Caco-2 (cell line): ENCODE data around the gene DNAJC13. TPM values are rescaled to one million over a fixed set of nuclear protein-coding genes. Genes with fewer than 3 reads are reported as not detected.
"Not testable (repeated sequence)": the region's sequence is repeated elsewhere in the genome, so short reads cannot be mapped to it uniquely, and the experiment has no call there.

ENCODE experiments used
- BruUV-seq: library from RNA; stranded (reverse); fragments of 400-500 nt; replicated peaks from 2 replicates; lab custom pipeline; 2021; lab: Mats Ljungman, UMichigan
- CTCF ChIA-PET: fragments of 300-600 bp; sonication (Branson Sonifier 250); formaldehyde crosslinking; loops from one replicate; lab custom pipeline; 2022; ENCODE audit warnings: antibody characterized with exemption; lab: Charles Lee
- POLR2A ChIA-PET: fragments of 300-600 bp; sonication (Branson Sonifier 250); formaldehyde crosslinking; loops from one replicate; lab custom pipeline; 2022; ENCODE audit warnings: antibody characterized with exemption; lab: Charles Lee
- DNase-seq, 2 experiments: peaks; one replicate each; pipeline versions ENCODE4 v3.0.0 to v3.0.0-alpha.2; 2020 to 2022
- H3K27me3 ChIP-seq: replicated peaks from 2 replicates; pipeline ENCODE4 v1.6.0; 2011; ENCODE audit warnings: low read length; ENCODE audit not compliant: control insufficient read depth, insufficient read depth
- H3K36me3 ChIP-seq: 2 replicates; pipeline ENCODE4 v1.5.1; 2011; ENCODE audit warnings: low read length; ENCODE audit not compliant: control insufficient read depth, insufficient read depth
- H3K4me1 ChIP-seq: fragments of 250-450 bp; sonication (Bioruptor Pico); 2 replicates; pipeline ENCODE4 v1.5.1; 2020; ENCODE audit warnings: mild to moderate bottlenecking
- H3K4me3 ChIP-seq: 2 replicates; pipeline ENCODE4 v1.5.1; 2011; ENCODE audit warnings: low read depth, mild to moderate bottlenecking, control low read depth, low read length
- H3K9me3 ChIP-seq: fragments of 250-450 bp; sonication (Bioruptor Pico); 2 replicates; pipeline ENCODE4 v1.5.1; 2020; ENCODE audit warnings: mild to moderate bottlenecking, moderate library complexity
- H3K27ac Mint-ChIP-seq: one replicate; pipeline ENCODE4 v1.8.0; 2022; ENCODE audit warnings: mixed read lengths; ENCODE audit not compliant: unreplicated experiment
- H3K27me3 Mint-ChIP-seq: one replicate; pipeline ENCODE4 v1.8.0; 2022; ENCODE audit warnings: mixed read lengths; ENCODE audit not compliant: insufficient read depth, unreplicated experiment
- H3K36me3 Mint-ChIP-seq: one replicate; pipeline ENCODE4 v1.8.0; 2022; ENCODE audit warnings: mild to moderate bottlenecking, mixed read lengths; ENCODE audit not compliant: insufficient read depth, unreplicated experiment
- H3K4me1 Mint-ChIP-seq: one replicate; pipeline ENCODE4 v1.8.0; 2022; ENCODE audit warnings: low read depth, mixed read lengths; ENCODE audit not compliant: unreplicated experiment
- H3K4me3 Mint-ChIP-seq: one replicate; pipeline ENCODE4 v1.8.0; 2022; ENCODE audit warnings: mild to moderate bottlenecking, moderate library complexity, mixed read lengths; ENCODE audit not compliant: unreplicated experiment
- H3K9me3 Mint-ChIP-seq: one replicate; pipeline ENCODE4 v1.8.0; 2022; ENCODE audit warnings: mixed read lengths; ENCODE audit not compliant: unreplicated experiment
- intact Hi-C: fragments of 100-400 bp; cut with micrococcal nuclease; formaldehyde crosslinking; loops from one replicate; pipeline ENCODE4 v1.10.0; 2022; ENCODE audit not compliant: unreplicated experiment
- total RNA-seq: library from RNA; stranded (reverse); gene quantifications from 2 replicates; pipeline ENCODE4 v1.2.3, GENCODE V29; 2022
- TF ChIP-seq, protein P1 (sequence below), 2 experiments: fragments of 200-600 bp in 1 of 2; IDR thresholded peaks; 1 replicate in 1 of 2; 2 replicates in 1 of 2; pipeline versions ENCODE4 v1.5.1 to v1.8.0; 2011 to 2022; ENCODE audit warnings: antibody characterized with exemption in 1 of 2, control low read depth in 1 of 2, inconsistent platforms in 1 of 2, low read depth in 1 of 2, low read length in 1 of 2, mild to moderate bottlenecking in 1 of 2, moderate library complexity in 1 of 2; ENCODE audit not compliant: insufficient read depth in 1 of 2, severe bottlenecking in 1 of 2, unreplicated experiment in 1 of 2

Gene DNAJC13
- total RNA-seq, 1 experiment from 2014 or later, result 42.3 TPM

DNA sequence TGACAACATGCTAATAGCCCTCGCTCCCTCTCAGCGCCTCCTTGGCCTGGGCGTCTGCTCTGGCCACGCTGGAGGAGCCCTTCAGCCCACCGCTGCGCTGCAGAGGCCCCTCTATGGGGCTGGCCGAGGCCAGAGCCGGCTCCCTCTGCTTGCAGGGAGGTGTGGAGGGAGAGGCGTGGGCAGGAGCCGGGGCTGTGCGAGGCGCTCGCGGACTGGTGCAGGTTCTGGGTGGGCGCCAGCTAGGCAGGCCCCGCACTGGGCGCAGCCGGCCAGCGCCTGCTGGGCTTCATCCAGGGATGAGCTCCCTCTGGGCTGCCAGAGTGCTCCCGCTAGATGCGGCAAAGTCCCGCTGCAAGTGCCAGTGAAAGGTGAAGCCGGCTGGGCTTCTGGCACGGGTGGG is 21.0 kb upstream of the DNAJC13 start:
- intact Hi-C loops, result no loop called here
- Mint-ChIP-seq H3K27ac (no peak overlapping the region), H3K4me1 (no peaks in the 10 kb centered on the region), H3K4me3 (no peak overlapping the region), H3K27me3 (no peaks in the 10 kb centered on the region), H3K9me3 (no peaks in the 10 kb centered on the region), H3K36me3 (no peaks in the 10 kb centered on the region)
- Histone ChIP-seq H3K4me3 (no peak overlapping the region), H3K36me3 (no peaks in the 10 kb centered on the region), H3K4me1 (no peaks in the 10 kb centered on the region), H3K9me3 (no peaks in the 10 kb centered on the region), H3K27me3 (no peaks in the 10 kb centered on the region)
- POLR2A ChIA-PET, result no interaction called here
- no TSS peak for BruUV-seq
- CTCF ChIA-PET, result interaction anchor here (1.0 kb wide), 1 partner anchor 139 kb away, joined by 4 read pairs; no protein-coding TSS in a partner anchor
- TF ChIP-seq, protein P1, sequence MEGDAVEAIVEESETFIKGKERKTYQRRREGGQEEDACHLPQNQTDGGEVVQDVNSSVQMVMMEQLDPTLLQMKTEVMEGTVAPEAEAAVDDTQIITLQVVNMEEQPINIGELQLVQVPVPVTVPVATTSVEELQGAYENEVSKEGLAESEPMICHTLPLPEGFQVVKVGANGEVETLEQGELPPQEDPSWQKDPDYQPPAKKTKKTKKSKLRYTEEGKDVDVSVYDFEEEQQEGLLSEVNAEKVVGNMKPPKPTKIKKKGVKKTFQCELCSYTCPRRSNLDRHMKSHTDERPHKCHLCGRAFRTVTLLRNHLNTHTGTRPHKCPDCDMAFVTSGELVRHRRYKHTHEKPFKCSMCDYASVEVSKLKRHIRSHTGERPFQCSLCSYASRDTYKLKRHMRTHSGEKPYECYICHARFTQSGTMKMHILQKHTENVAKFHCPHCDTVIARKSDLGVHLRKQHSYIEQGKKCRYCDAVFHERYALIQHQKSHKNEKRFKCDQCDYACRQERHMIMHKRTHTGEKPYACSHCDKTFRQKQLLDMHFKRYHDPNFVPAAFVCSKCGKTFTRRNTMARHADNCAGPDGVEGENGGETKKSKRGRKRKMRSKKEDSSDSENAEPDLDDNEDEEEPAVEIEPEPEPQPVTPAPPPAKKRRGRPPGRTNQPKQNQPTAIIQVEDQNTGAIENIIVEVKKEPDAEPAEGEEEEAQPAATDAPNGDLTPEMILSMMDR (IDR thresholded peaks at IDR 0.05; ENCODE audit: insufficient read depth in 1 of 2, low read depth in 1 of 2, low read length in 1 of 2, severe bottlenecking in 1 of 2, unreplicated experiment in 1 of 2), result no peak
- no peak for DNase-seq

DNA sequence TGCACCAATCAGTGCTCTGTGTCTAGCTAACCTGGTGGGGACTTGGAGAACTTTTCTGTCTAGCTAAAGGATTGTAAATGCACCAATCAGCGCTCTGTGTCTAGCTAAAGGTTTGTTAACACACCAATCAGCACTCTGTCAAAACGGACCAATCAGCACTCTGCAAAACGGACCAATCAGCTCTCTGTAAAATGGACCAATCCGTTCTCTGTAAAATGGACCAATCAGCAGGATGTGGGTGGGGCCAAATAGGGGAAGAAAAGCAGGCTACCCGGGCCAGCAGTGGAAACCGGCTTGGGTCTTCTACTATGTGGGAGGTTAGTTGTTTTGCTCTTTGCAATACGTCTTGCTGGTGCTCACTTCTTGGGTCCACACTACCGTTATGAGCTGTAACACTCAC is 20.5 kb upstream of the DNAJC13 start:
- H3K9me3 ChIP-seq, H3K36me3 ChIP-seq, intact Hi-C loops, POLR2A ChIA-PET, H3K36me3 Mint-ChIP-seq, H3K4me1 Mint-ChIP-seq, H3K4me3 ChIP-seq, DNase-seq, H3K9me3 Mint-ChIP-seq, H3K27me3 Mint-ChIP-seq, BruUV-seq, H3K4me1 ChIP-seq, H3K4me3 Mint-ChIP-seq, H3K27ac Mint-ChIP-seq, H3K27me3 ChIP-seq: not testable (repeated sequence)
- CTCF ChIA-PET, result interaction anchor here (1.0 kb wide), 1 partner anchor 140 kb away, joined by 4 read pairs; no protein-coding TSS in a partner anchor

DNA sequence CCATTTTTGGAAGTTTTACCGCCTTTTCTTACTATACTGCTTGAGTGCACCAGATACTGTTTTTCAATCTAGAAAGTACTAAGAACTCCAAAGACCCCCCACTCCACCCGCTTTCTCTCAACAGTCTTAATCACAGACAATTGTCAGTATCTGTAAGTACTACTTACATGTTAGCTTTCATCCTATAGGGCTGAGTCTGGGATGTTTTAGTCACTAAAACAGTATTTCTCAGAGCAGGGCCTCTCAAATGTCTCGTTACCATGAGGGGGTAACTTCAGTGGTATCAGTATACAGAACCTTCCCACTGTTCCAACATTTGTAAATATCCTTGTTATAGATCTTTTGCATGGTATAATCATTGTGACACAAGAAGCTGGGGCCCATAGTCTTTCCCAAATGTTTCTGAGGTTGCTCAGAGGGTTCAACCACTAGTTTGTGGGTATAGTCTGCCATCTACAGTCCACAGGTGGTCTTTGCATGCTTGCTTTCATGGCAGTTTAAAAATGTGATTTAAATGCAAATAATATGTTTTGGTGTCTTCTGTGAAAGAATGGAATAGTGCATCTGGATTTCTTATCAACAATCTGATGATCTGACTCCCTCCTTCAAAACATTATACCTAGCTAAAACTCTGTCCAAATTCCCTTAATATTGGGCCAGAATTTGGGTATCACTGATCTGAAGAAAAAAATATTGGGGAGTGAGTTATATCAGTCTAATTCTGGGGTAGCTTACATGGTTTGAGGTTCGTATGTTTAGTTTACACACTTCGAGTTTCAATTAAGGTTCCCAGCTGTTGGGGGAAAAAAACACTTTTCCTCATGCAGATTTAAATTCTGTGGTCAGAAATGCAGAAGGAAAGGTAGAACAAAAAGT is 18.0 kb upstream of the DNAJC13 start:
- no peaks in the 10 kb centered on the region for H3K4me1 ChIP-seq

More for the DNA sequence above, 18.0 kb upstream of the DNAJC13 start:
- H3K4me1 Mint-ChIP-seq, result no peaks in the 10 kb centered on the region
- no peaks in the 10 kb centered on the region for H3K36me3 Mint-ChIP-seq
- POLR2A ChIA-PET, result no interaction called here
- H3K27ac Mint-ChIP-seq, result no peak overlapping the region
- intact Hi-C loops, result loop anchor here (1.0 to 2.0 kb wide), 4 partner anchors 47 to 146 kb away; no protein-coding TSS in a partner anchor
- H3K9me3 ChIP-seq, result no peaks in the 10 kb centered on the region
- no peaks in the 10 kb centered on the region for H3K27me3 ChIP-seq
- no peaks in the 10 kb centered on the region for H3K36me3 ChIP-seq
- H3K4me3 ChIP-seq, result no peak overlapping the region
- H3K9me3 Mint-ChIP-seq, result no peaks in the 10 kb centered on the region
- TF ChIP-seq, protein P1 (IDR thresholded peaks at IDR 0.05; ENCODE audit: insufficient read depth in 1 of 2, low read depth in 1 of 2, low read length in 1 of 2, severe bottlenecking in 1 of 2, unreplicated experiment in 1 of 2), result peak; percentile 78 to 83
- CTCF ChIA-PET, result interaction anchor here (0.6 to 1.2 kb wide), 6 partner anchors 22 to 148 kb away, joined by 3 to 17 read pairs (median 4); no protein-coding TSS in a partner anchor
- no peak overlapping the region for H3K4me3 Mint-ChIP-seq
- no TSS peak for BruUV-seq
- peak in 1 of 2 experiments; percentile 49 for DNase-seq
- H3K27me3 Mint-ChIP-seq, result no peaks in the 10 kb centered on the region
